HG03066 (cell line): Measurements from ENCODE around the gene TRMT2A.

Source experiments
- ATAC-seq: cut with Tn5 transposase; IDR thresholded peaks from one replicate; pipeline ENCODE4 v1.9.1; 2021; ENCODE audit warnings: low read depth; ENCODE audit not compliant: unreplicated experiment

Gene TRMT2A

DNA sequence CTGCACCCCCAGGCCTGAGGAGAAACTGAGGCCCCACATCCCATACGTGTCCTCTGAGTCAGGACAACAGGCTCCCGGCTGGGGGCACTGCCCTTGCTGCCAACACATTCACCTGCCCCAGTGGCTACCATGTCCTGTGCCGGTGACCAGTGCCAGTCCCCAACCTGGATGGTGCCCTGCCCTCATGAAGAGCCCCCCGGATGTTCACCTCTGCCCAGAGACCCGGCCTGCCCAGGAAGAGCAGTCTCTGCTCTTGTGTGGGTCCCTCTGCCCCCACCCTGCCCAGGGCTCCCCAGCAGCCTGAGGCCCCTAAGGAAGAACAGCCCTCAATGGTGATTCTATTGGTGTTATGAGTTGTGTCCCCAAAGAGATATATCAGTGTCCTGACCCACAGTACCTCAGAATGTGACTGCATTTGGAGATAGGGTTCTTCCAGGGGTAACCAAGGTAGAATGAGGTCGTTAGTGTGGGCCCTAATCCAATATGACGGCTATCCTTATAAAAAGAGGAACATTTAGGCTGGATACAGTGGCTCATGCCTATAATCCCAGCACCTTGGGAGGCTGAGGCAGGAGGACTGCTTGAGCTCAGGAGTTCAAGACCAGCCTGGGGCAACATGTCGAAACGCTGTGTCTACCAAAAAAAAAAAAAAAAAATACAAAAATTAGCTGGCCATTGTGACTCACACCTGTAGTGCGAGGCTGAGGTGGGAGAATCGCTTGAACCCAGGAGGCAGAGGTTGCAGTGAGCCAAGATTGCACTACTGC, 50.2 kb downstream of the TRMT2A start:
- no peak for ATAC-seq

DNA sequence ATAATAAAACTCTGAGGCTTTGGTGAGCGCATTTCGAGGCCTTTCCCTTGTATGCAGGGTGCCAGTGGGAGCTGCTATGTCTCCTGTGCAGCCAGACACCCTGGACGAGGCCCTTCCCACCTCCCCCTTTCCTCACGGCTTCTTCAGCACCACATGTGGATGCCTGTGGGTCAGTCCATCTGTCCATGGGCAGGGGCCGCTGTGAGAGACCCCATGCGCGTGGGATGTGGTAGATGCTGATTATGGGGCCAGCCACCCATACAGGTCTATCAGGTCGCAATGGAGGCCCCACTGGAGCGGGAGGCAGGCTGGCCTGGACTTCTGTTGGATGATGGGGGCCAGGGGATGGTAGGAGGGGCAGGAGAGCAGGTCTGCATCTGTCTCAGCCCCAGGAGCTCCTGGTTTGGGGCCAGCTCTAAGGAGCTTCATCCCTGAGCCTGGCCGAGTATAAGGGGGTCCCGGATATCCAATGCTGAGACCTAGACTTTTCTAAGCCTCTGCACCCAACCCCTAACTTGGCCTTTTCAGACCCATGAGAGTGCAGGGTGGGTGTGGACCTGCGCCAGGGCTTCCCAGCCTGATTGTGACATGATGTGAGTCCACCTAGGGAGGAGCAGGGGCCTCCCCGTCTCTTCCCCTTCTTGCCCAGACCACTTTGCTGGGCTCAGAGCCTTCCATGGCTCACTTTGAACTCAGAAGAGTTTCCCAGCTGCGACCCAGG, 51.0 kb downstream of the TRMT2A start:
- no peak for ATAC-seq

DNA sequence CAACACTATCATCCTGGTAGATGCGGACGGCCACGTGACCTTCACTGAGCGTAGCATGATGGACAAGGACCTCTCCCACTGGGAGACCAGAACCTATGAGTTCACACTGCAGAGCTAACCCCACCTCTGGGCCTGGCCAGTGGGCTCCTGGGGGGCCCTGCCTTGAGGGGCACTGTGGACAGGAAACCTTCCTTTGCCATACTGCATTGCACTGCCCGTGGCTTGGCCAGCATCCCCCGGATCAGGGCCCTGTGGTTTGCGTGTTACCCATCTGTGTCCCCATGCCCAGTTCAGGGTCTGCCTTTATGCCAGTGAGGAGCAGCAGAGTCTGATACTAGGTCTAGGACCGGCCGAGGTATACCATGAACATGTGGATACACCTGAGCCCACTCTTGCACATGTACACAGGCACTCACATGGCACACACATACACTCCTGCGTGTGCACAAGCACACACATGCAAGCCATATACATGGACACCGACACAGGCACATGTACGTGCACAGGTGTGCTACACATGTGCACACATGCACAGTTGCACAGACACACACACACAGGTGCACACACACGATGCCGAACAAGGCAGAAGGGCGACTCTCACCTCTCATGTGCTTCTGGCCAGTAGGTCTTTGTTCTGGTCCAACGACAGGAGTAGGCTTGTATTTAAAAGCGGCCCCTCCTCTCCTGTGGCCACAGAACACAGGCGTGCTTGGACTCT, 52.3 kb downstream of the TRMT2A start:
- ATAC-seq, result no peak

DNA sequence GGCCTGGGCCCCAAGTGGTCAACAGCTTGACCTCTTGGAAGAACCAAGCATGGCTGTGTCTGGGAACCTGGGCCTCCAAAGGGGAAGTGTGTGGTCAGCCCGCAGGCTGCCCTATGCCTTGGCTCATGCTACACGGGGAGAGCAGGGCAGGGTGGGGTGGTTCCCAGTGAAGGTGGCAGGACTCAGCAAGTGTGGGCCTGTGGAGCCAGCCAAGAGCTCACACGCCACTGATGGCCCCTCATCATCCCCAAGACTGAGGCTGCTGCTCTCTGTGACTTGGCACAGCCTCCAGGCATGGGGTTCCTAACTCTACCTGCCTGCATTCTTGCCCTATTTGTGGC, 52.9 kb downstream of the TRMT2A start:
- no peak for ATAC-seq

DNA sequence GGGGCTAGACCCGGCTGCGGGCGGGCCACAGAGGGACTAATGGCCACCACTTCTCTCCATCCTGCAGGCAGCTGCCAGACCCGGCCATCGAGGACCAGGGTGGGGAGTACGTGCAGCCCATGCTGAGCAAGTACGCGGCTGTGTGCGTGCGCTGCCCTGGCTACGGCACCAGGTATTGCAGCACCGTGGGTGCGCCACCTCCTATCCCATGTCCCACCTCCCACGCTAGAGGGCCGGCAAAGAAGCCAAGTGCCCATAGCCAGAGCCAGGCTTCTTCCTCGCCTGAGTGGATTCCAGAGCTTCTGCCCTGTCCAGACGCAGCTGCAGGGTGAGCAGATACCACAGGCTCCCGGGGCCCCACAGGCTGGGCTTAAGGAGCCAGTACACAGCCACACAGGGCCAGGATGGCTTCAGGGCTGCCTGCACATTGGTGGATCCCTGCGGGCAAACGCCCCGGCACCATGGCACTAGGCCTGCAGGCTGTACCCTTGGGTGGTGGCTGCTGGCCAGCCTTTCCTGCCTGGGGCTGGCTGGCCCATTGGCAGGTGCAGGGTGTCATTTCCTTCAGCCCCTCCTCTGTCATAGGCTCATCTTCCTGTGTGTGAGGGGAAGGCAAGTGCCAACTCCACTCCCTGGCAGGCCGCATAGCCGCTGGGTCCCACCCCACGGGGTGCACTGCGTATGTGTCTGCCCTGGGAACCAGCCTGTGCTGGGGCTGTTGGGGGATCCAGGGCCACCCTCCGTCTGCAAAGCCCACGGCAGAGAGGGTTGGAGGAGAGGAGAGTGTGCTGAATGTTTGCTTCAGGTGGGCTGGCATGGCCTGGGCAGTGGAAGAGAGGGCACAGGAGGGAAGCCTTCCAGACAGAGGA, 53.5 kb downstream of the TRMT2A start:
- no peak for ATAC-seq

DNA sequence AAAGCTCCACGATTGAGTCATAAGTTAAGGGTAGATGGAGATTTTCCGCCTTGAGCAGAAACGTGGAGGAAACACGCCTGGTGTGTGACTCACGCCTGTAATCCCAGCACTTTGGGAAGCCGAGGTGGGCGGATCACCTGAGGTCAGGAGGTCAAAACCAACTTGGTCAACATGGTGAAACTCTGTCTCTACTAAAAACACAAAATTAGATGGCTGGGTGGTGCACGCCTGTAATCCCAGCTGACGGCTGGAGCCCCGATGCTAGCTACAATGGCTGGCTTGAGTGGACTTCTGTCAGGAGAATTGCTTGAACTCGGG, 54.3 kb downstream of the TRMT2A start:
- no peak for ATAC-seq

DNA sequence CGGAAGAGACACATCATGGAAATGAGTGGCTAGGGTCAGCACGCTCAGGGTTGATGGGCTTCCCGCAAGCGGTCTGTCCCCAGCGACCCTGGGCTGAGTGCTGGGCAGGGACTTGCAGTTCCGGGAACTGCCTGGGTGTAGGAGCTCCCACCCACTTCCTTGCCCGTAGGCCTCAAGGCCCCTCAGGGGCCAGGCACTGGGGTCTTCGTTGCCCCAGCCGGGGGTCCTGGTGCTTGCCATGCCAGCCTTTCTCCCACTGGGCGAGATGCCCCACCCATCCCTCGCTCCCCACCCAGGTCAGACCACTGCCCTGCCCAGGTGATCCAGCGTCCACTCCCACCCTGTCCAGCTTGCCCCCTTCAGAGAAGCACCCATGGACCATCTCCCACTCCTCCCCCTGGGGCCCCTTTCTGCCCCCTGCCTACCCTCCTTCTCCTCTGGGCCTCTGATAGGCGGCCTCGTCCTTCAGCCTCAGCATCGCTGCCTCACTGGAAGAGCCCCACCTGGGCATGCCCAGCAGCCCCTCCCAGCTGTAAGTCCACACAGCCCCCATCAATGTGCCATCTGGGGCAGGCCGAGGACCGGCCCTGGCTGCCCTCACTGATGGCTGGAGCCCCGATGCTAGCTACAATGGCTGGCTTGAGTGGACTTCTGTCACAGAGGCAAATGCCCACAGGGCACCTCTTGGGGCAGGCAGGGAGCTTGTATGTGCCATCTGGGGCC, 54.8 kb downstream of the TRMT2A start:
- ATAC-seq, result no peak
